Fibroblast of skin of back (primary cell): ENCODE measurements around the gene CDK10.

Experiments used
- DNase-seq: peaks from one replicate; pipeline ENCODE4 v3.0.0-alpha.2; 2013

Gene CDK10

DNA sequence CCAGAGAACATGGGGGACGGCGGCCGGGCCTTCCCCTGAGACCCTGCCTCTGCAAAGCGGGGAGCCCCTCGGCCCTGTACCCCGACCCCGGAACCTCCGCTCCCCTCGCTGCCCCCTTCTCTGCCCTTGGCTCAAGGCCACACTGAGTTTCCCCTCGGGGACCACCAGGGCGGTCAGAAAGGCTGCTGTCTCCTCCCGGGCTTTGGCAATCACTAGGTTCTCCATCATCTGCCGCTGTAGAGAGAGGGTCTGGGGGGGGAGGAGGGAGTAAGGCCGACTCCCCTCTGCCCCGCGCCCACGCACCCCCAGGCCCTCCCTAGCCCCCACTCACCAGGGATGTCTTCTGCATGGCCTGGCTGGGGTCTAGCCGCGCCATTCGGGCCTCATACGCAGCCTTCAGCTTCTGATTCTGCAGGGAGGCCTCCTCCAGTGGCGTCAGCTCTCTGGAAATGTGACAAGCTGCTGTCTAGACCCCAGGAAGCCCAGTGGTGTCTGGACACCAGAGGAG lies 25.8 kb downstream of the CDK10 start:
- DNase-seq, result no peak

DNA sequence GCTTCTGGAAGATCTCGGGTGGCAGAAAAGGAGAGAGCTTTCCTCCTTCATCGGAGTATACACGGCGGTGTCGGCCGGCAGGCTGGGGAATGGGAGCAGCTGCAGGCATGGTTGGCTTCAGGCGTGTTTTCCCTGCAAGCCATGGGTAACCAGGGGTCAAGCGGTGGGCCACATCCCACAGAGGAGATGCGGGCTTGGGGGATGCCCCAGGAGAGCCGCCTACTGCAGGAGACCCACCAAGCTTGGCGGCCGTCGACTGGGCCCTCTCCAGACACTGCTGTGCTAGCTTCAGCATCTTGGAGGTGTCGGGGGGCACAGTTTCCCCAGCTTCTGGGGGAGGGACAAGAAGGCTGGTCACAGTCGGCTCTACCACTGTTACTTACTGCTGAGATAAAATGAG lies 30.0 kb downstream of the CDK10 start:
- DNase-seq, result no peak

DNA sequence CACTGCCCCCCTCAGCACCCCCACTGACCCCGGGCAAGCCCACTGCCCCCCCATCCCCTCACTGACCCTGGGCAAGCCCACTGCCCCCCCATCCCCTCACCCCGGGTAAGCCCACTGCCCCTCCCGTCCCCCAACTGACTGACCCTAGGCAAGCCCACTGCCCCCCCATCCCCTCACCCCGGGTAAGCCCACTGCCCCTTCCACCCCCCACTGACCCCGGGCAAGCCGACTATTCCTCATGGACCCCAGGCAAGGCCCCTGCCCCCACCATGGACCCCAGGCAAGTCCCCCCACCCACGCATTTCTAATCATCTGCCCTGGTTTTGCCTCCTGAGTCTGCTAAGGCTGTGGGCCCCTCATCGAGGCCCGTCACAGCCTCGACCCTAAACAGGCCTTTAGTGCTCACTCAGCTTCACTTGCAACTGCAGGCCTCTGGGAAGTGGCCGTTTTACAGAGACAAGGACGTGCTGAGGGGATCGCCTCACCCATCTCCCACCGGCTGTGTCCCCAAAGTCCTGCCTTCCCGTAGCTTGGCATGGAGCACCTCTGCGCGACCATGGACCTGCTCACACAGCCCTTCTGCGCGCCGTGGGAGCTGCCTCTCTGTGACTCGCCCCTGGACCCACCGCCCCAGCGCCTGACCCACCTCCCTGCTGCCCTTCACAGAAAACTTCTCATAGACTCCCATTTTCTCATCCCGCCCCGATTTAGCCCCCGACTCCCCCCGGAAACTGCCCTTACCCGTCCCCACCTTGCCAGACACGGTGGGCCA lies 30.6 kb downstream of the CDK10 start:
- no peak for DNase-seq

DNA sequence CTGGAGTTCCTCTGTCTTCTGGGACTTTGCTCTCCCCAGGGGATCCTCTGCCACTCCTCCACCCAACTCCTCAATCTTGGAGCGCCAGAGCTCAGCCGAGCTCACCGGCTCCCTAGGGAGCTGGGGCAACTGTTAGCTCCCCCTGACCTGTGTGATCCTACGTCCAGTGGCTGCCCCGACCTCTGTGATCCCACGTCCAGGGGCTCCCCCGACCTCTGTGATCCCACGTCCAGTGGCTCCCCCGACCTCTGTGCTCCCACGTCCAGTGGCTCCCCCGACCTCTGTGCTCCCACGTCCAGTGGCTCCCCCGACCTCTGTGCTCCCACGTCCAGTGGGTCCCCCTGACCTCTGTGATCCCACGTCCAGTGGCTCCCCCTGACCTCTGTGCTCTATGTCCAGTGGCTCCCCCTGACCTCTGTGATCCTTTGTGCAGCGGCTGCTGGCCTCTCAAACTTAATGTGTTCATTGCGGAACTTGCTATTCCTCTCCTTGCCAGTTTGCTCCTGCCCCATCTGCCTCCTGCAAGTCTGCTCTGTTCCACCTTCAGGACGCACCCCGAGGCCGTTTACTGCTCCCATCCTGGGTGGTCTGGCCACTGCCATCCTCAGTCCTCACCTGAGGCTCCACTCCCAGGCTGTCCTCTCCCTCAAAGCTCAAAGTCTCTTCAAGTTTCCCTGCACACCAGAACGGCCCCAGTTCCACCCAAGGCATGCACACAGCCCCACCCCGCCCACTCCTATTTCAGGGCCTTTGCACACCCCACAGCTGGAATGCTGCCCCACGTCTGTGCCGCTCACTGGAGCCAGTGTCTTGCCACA lies 31.4 kb downstream of the CDK10 start:
- no peak for DNase-seq

DNA sequence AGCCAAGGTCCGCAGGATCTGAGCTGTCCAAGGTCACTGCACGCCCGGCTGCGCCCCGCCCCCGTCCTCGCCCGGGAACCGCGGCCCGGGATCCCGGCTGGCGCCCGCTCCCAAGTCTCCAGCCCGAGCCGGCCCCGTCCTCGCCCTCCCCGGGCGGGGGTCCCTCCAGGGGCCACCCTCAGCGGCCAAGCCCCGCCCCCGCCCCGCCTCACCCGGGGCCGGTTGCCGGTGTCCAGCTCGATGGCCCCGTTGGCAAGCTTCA lies 34.0 kb downstream of the CDK10 start:
- DNase-seq, result no peak

DNA sequence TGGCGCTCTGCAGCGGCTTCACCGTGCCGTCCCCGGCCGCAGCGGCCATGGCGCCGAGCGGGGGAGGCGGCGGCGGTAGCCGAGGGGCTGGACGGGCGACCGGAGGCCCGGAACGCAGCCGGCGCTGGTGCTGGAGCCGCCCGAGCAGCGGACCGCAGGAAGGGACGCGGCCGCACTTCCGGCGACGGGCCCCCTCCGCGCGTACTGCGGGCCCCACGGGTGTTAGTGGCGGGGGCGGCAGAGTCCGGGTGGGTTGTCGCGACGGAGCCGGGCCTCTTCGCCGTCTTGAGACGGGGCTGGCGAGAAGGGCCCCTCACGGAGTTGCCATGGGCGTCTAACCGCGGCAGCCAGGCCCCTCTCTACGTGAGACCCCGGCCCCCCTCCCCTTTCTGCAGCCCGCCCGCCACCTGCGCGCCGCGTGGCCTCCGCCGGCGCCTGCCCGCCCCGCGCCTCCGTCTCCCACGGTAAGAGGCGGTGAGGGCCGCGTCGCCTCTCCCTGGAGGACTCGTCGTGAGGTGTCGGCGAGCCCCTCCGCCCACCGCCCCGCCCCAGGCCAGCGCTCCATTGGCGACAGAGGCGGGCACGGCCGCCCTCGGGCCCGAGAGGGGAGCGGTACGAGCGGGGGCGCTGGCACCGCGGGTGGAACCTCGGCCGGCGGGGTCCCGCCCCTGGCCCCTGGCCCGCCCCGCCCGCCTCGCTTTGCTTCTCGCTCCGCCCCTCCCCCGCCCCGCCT lies 34.5 kb downstream of the CDK10 start, which contains the start of the genes VPS9D1 and ZNF276:
Gene VPS9D1, minus strand, starts transcription at position 86 of the 733 bp plus-strand sequence. Its CDS starts 37 bp downstream, at position 49.
Gene ZNF276, plus strand, starts transcription at position 725 of the 733 bp plus-strand sequence. CDS start 104 bp downstream, outside the sequence.
- DNase-seq, result peak; percentile 81

DNA sequence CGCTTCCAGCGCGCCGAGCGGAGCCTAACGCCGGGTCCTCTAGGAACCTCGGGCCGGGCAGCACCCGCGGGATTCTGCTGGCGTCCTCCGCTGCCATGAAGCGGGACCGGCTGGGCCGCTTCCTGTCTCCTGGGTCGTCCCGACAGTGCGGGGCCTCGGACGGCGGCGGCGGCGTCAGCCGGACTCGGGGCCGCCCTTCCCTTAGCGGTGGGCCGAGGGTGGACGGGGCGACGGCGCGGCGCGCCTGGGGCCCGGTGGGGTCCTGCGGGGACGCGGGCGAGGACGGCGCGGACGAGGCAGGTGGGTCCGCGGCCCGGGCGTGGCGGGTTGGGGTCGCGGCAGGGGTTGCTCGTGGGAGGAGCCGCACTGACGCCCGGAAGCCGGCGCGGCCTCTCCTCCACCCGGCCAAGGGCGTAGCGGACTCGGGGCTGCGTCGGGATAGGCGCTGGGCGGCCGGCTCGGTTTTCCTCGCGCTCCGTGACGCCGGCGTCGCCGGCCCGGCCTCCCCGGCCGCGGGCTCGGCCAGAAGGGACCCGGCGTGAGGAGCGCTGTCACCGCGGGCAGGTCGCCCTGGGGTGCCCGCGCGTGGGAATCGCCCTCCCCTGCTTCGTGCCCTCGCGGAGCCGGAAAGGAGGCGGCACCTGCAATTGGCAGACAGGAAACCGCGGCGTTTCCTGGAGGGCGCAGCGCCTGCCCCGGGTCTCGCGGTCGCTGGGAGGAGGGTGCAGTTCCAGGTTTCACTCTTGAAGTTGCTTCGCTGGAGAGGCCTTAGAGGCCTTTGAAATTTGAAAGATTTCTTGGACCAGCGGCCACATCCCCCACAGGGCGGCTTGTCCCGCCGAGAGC lies 35.3 kb downstream of the CDK10 start:
- DNase-seq, result peak; percentile 46

DNA sequence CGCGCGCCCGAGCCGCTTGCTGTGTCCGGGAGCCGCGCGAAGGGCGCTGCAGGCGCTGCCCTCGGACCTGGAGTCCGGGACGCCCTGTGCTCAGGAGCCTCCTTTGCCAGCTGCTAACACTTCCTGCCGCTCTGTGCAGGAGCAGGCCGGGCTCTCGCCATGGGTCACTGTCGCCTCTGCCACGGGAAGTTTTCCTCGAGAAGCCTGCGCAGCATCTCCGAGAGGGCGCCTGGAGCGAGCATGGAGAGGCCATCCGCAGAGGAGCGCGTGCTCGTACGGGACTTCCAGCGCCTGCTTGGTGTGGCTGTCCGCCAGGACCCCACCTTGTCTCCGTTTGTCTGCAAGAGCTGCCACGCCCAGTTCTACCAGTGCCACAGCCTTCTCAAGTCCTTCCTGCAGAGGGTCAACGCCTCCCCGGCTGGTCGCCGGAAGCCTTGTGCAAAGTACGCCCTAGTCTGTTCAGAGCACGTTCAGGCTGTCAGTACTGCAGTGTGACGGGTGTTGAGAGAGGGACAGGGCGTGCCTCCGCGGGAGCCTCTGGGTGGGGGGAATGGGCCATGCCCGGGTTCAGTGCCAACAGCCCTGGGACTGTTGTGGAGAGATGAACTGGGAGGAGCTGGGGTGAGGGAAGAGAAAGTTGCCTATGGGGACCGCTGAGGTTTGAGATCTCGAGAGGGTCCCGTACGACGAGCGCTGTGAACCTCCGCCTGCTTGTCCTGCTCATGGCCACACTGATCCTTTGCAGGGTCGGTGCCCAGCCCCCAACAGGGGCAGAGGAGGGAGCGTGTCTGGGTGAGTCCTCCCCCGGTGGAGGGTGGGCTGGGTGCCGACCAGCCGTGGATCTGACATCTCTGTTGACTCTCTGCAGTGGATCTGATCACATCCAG lies 36.1 kb downstream of the CDK10 start:
- no peak for DNase-seq

DNA sequence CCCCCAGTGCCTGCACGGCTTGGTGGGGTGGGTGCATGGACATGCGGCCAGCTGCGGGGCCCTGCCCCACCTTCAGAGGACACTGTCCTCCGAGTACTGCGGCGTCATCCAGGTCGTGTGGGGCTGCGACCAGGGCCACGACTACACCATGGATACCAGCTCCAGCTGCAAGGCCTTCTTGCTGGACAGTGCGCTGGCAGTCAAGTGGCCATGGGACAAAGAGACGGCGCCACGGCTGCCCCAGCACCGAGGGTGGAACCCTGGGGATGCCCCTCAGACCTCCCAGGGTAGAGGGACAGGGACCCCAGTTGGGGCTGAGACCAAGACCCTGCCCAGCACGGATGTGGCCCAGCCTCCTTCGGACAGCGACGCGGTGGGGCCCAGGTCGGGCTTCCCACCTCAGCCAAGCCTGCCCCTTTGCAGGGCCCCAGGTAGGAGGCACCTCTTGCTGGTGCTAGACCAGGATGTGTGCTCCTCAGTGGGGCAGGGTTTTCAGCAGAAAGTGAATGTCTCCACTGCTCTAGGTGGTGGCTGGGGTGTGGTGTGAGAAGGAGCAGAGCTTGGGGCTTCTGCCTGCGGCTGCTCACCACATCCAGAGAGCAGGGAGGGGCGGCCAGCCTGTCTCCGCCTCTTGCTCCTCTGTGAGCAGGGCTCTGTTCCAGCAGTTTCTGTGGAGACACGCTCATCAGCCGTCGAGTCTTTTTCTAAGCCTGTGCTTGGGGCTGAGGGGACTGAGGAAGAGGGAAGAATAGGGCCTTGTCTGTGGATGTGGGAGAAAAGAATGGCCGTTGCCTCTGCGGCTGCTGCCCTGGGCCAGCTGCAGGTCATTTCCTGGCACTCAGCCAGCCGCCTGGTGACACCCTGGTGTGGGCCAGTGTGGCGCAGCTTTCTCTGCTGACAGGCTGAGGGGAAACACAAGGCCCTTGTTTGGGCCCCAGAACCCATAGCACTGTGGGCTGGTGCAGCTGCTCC lies 37.1 kb downstream of the CDK10 start:
- no peak for DNase-seq

DNA sequence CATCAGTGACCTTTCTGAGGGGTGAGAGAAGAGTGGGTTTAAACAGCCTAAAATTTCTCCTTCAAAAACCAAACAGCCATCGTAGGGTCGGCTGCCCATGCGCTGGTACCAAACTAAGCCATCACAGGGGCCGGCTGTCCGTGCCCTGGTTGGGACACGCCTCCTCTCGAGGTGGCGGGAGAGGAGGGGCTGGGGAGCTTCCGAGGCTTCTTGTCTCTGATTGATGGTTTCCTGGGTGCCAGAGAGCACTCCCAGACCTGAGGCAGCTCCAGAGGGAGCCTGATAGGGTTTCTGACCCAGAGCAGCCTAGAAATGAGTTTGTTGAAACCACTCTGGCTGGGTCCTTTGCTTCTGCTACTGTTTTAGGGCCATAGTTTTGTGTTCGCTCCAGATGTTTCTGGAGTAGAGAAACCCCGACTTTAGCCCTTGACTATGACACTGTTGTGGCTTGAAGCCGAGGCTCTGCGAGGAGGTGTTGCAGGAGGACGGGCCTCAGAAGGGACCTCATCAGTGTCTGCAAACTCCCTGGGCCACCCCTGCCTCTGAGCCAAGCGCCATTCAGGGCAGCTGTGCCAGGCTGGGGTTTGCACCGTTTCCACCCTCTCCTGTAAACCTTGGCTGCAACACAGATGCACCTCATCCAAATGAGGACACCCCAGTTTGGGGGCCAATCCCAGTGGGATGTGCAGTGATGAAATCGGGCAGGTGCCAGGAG lies 41.1 kb downstream of the CDK10 start:
- DNase-seq, result no peak

DNA sequence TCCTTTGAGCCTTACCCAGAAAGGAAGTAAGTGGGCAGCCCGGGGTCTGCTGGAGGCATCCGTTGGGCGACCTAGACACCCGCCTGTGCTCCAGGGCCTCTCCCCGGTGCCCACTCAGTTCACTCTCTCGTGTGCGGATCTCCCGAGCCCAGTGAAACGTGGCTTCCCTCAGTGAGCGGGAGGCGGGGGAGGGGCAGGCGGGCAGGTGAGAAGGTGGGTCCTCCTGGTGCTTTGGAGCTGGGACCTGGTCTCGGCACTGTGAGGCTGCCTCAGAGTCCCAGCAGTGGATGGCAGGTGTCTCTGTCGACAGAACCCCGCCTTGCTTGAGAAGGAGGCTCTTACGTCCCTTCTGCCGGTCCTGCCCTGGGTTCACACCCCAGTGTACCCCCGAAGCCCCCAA lies 42.8 kb downstream of the CDK10 start:
- DNase-seq, result no peak

DNA sequence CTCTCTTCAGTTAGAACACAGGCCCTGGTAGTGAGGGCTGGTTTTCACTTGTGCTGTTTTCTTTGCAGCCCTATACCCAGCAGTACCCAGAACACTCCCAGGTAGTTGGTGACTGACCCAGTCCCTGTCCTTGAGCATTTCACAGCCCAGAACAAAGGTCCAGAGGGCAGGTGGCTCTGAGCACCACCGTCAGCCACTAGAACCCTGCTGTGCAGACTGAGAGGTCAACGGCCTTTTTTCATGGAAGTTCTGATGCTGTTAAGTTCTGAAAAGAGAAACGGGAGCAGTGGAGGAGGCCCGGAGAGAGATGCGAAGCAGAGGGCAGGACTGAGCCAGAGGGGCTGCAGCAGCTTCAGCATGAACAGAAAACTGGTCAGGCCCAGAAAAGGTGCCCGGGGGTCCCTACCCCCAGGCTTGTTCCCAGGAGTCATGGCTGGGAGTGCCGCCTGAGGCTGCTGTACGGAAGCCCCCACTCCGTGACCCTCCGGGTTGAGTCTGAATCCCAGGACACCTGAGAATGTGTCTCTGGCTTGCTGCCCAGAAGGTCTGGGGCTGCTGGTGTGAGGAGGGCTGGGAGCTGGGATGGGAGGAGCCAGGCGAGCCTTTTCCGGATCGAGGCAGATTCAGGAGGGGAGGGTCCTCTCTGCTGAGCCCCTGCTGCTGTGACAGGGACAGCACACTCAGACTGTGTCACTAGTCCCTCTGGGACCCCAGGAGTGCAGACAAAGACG lies 43.5 kb downstream of the CDK10 start:
- no peak for DNase-seq

DNA sequence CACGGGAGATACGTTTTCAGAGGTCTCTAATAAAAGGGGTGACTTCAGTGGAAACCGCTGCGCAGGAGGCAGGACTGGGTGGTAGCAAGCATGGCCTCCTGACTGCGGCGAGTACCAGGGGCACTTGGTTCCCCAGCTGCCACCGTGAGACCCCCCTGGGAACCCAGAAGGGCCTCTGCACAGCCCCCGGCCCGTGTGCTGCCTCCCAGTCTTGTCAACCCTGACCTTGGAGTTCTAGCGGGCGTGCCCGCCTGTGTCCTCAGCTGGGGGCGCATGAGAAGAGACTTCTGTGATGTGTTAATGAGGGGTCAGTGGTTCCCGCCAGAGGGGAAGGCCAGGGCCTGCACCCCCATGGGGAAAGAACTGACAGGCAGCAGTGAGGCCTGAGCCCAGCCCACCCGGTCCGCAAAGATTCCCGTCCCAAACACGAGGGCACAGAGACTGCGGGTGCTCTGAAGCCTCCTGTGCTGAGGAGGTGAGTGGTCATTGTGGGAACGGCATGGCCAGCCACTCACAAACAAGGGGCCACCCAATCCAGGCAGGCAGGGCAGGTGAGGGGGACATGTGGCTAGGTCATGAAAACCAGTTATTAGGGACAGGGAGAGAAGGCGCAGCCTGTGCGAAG lies 44.2 kb downstream of the CDK10 start:
- no peak for DNase-seq

DNA sequence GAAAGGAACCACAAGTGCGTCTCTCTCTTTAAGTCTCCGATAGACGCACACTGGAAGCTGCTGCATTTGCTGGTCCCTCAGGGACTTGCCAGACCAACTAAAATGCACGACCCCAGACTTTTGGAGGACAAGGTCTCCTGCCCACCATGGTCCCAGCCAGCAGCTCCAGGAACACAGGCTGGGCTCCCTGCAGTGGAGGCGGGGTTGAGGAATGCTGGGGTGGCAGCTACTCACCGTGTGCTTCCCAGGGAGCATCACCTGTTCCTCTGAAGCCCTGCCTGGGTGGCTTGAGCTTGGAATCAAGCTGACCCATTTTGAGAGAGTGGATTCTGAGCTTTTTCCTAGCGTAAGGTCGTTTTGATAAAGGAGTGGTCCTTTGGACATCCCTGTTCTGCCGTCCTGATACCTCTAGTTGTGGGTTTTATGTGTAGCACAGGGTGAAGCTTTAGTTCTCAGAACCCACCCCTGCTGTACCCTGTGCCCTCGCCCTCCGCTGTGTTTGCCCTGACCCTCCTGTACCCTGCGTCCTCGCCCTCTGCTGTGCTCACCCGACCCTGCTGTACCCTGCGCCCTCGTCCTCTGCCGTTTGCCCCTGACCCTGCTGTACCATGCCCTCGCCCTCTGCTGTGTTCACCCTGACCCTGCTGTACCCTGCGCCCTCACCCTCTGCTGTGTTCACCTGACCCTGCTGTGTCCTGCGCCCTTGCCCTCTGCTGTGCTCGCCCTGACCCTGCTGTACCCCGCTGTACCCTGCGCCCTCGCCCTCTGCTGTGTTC lies 45.8 kb downstream of the CDK10 start:
- DNase-seq, result no peak

DNA sequence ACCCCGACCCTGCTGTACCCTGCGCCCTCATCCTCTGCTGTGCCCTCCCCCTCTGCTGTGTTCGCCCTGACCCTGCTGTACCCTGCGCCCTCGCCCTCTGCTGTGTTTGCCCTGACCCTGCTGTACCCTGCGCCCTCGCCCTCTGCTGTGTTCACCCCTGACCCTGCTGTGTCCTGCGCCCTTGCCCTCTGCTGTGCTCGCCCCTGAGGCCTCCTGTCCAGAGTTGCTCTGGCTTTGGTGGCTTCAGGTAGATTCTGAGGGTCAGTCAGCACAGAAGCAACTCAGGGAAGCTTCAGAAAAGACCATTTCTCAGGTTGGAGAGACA lies 46.4 kb downstream of the CDK10 start:
- DNase-seq, result no peak

DNA sequence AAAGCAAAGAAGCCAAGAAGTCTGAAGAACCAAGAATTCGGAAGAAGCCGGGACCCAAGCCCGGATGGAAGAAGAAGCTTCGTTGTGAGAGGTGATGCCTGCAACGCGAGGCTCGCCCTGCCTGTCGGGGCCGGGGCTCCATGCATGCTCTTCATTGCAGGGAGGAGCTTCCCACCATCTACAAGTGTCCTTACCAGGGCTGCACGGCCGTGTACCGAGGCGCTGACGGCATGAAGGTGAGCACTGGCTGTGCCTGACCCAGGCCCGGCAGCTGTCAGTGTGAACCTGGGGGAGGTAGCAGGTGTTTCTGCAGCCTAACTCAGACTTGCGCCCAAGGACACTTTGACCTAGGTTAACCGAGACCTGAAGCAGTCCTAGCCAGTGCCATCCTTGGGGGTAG lies 46.8 kb downstream of the CDK10 start:
- DNase-seq, result no peak

DNA sequence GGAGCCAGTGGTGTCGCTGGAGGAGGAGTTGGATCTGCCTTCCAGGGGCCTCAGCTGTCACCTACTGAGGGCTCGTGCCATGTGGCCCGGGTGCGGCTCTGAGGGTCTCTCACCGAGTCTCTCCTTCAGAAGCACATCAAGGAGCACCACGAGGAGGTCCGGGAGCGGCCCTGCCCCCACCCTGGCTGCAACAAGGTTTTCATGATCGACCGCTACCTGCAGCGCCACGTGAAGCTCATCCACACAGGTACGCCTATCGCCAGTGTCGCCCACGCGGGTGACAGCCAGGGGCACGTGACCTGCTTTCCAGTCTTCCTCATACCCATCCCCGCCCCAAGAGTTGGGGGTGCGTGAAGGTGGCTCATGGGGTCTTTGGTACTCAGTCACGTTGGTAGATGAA lies 47.3 kb downstream of the CDK10 start:
- DNase-seq, result no peak
